Cortex of kidney (tissue), 1 donor: ENCODE data around the gene SPOCK1.
"Not testable (repeated sequence)": the region's sequence is repeated elsewhere in the genome, so short reads cannot be mapped to it uniquely, and the experiment has no call there.

Experiments
- DNase-seq: peaks from one replicate; lab custom pipeline; 2025; lab: John Stamatoyannopoulos, UW

SPOCK1 gene

GRCh38 chr5:137498736-137499505, at the start of gene SPOCK1:
Gene SPOCK1, minus strand, starts transcription at chr5:137499326.
- peak; percentile 44 for DNase-seq

DNA sequence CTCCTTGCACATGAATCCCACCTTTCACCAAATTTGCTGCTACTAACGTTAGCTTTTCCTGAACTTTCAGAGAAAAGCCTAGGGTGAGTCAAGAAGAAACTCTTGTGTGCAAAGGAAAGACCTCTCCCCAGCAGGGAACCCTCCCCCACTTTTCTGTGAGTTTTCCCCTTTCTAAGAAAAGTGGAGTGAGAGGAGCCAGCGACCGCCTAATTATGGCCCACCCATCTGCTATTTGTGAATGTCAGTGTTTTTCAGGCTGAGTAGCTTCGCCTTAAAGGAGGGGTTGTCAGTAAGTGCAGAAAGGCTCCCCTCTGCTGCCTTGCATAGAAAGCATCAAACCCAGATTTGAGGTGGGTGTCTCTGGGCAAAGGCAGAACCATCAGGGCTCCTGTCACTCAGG, 46.8 kb upstream of the SPOCK1 start:
- DNase-seq = no peak

GRCh38 chr5:137535449-137535848, 36.3 kb upstream of the SPOCK1 start:
- not testable (repeated sequence) for DNase-seq

GRCh38 chr5:137533963-137534362, 34.8 kb upstream of the SPOCK1 start:
- DNase-seq = no peak

DNA sequence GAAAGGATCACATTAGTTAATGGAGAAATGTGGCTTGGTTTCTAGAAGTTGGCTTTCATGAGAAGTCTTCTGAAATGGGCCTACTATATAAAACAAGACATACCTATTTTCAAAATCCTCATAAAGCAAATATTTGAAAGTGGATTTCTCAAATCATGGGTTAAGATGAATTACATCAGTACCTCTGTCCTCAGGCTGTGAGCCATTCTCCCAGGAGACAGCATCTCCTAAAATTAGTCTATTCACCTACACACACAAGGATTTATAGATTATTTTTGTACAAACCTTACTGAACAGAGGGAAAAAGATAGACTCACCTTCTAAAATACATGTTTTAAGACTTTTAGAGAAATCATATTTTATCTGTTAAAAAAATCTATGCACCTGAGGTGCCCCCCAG, 32.1 kb upstream of the SPOCK1 start:
- no peak for DNase-seq

GRCh38 chr5:137521246-137521645, 22.1 kb upstream of the SPOCK1 start:
- DNase-seq = no peak

GRCh38 chr5:137516961-137517360, 17.8 kb upstream of the SPOCK1 start:
- no peak for DNase-seq

DNA sequence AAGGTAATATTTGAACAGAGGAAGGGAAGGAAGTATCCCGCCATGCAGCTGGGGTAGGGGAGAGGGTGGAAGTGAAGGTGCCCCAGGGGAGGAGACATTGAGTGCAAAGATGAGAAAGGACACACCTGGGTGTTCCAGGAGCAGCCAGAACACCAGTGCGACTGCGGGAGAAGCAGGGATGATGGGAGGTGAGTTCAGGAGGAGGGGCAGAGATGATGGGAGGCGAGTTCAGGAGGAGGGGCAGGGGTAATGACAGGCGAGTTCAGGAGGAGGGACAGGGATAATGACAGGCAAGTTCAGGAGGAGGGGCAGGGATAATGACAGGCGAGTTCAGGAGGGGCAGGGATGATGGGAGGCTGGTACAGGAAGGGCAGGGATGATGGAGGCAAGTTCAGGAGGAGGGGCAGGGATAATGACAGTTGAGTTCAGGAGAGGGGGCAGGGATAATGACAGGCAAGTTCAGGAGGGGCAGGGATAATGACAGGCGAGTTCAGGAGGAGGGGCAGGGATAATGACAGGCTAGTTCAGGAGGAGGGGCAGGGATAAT, 17.2 kb upstream of the SPOCK1 start:
- DNase-seq = no peak

- DNase-seq = no peak
Measured at GRCh38 chr5:137515238-137515637, 16.1 kb upstream of the SPOCK1 start.

DNA sequence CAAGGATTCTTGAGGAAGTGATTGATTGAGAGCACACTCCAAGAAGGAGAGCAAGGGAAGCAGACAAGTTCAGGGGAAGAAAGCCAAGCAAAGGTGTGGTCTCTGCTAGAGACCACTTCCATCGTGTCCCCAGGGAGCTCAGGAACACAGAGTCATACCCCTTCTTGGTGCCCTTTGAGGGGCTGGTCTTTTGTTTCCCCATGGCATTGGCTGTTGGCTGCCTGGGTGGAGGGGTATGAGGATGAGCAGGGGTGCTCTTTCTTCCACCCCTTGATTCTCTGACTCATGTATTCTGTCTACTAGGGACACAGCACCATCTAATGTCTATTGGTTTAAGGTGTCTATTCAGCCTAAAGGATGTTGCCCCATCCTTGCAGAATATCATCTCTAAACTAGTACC, 11.5 kb upstream of the SPOCK1 start:
- no peak for DNase-seq

DNA sequence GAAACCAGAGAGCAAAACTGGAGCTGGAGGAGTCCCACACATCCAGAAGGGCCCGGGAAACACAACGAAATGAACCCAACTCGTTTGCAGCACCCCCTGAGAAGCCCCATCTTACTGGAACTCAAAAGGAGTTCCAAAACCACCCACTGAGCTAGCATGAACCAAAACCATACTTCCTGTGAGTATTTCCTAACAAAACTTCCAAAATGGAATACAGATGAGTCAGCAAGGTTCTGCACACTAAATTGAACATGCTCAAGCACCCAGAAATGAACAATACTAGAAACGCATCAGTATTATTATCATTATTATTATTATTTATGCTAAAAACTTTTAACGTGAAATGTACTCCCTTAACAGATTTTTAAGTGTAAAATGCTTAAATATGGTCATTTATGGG, 8.0 kb upstream of the SPOCK1 start:
- DNase-seq = no peak

- no peak for DNase-seq
Measured at GRCh38 chr5:137506296-137506695, 7.2 kb upstream of the SPOCK1 start.

DNA sequence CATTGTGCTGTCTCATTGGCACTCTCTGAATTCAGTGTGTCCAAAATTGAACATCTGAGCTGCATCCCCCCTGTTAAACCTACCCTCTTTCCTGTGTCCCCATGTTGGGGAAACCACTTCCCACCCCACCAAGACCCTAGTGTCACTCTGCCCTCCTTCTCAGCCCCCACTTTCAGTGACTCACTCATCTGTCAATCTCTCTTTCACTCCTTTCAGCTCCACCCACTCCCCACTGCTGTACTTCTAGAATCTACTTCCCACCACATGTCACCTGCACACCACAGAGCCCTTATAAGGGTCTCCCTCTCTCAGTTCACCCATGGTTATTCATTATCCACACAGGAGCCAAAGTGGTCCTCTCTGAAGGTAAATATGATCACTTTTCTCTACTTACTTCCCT, 5.8 kb upstream of the SPOCK1 start:
- no peak for DNase-seq

GRCh38 chr5:137503456-137503855, 4.3 kb upstream of the SPOCK1 start:
- DNase-seq = no peak

- no peak for DNase-seq
Measured at GRCh38 chr5:137502632-137503031, 3.5 kb upstream of the SPOCK1 start.

- no peak for DNase-seq
Measured at GRCh38 chr5:137501846-137502406, 2.8 kb upstream of the SPOCK1 start.

- no peak for DNase-seq
Measured at GRCh38 chr5:137501226-137501625, 2.1 kb upstream of the SPOCK1 start.

GRCh38 chr5:137500615-137501225, 1.6 kb upstream of the SPOCK1 start:
- no peak for DNase-seq

DNA sequence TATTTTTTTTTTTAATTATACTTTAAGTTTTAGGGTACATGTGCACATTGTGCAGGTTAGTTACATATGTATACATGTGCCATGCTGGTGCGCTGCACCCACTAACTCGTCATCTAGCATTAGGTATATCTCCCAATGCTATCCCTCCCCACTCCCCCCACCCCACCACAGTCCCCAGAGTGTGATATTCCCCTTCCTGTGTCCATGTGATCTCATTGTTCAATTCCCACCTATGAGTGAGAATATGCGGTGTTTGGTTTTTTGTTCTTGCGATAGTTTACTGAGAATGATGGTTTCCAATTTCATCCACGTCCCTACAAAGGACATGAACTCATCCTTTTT, 351 bp upstream of the SPOCK1 start:
- DNase-seq = not testable (repeated sequence)

DNA sequence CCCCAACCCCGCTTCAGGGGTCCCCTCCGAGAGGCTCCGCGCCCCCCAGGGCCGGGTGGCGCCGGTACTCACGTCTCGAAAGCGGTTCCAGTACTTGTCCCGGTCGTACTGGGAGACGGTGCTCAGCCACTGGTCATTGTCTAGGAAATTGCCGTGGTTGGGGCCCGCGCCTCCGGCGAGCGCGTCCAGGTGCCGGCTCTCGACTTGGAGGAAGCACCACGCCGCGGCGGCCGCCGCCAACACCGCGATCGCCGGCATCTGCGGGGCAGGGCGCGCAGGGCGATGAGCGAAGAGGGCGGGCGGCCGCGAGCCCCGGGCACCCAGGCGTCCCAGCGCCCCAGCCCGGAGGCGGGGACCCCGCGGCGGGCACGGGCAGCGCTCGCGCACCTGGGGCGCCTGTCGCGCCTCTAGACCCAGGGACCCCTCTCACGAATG, 808 bp downstream of the SPOCK1 start:
- no peak for DNase-seq

DNA sequence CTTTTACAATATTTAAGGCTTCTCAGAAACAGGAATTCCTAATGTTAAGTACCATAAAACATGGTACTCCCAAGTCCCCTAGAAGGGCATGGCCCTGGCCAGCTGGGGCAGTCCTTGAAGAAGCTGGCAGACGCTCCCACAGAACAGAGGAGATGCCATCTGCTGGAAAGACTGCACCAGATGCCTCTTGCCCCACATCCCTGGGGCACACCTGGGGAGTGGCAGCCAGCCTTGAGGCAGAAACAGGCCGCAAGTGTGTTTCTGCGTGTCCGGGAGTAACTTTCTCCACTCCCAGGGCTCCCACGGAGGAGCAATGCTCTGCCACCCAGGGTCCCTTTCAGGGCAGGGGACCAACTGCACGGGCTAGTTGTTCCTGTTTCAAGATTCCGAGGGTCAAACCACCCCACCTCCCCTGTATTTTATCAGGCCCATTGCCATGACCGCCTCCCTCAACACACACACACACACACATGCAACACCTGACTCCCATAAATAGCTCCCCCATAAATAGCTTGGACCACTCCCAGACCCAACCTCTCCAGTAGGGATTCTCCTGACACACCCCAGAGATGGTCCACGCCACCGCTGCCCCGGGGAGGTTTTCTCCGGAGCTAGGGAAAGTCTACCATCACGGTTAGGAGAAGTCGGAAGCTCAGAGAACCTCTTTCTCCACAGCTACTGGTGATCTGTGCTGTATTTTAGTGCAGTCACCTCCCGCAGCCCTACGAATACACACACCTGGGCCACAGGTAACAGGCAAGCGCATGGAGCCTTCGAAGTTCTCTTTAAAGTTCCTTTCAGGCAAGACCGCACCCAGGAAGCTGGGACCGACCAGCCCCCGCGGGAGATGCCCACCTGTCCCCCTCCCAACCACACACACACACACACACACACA, 1.5 kb downstream of the SPOCK1 start:
- DNase-seq = no peak

DNA sequence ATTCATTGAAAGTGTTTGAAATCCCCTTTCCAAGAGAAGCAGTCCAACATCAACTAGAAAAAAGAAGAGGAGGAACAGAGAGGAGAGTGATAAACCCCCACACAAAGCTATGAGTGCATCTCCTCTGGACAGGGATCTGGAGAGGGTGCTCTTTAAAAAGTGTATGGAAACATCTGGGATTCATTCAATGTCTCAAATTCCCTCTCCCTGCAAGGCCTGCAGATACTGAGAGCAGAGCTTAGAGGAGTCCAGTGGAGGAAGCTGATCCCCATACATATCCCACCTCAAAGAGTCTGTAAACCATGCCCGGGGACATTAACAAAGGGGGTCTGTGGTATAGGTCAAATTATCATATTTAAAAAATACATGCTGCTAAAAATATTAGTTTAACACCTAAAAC, 2.2 kb downstream of the SPOCK1 start:
- DNase-seq = no peak
